T-helper 17 cell (primary cell): ENCODE measurements around the gene PRR5L. TPM values are rescaled to one million over a fixed set of nuclear protein-coding genes. Genes with fewer than 3 reads are reported as not detected.
A peak's percentile ranks its signal among the peaks of the same experiment; 100 is the strongest.

Experiments
- ATAC-seq: fragments of 150-1000 bp; cut with Tn5 transposase; 2 replicates; pipeline ENCODE4 v1.10.0; 2021; ENCODE audit warnings: mild to moderate bottlenecking, moderate library complexity
- DNase-seq, 3 donors: peaks; one replicate each; pipeline versions ENCODE4 v3.0.0 to v3.0.0-alpha.2; 2020 to 2021
- H3K9me3 ChIP-seq: one replicate; pipeline ENCODE4 v1.7.0; 2013; ENCODE audit warnings: low read length, mild to moderate bottlenecking; ENCODE audit not compliant: control insufficient read depth, poor library complexity, severe bottlenecking
- H3K27ac Mint-ChIP-seq: one replicate; pipeline ENCODE4 v1.8.0; 2022; ENCODE audit warnings: mild to moderate bottlenecking, moderate library complexity, mixed read lengths
- H3K27me3 Mint-ChIP-seq: one replicate; pipeline ENCODE4 v1.8.0; 2022; ENCODE audit warnings: mixed read lengths
- H3K36me3 Mint-ChIP-seq: one replicate; pipeline ENCODE4 v1.8.0; 2022; ENCODE audit warnings: low read depth, mixed read lengths
- H3K4me1 Mint-ChIP-seq: one replicate; pipeline ENCODE4 v1.8.0; 2022; ENCODE audit warnings: mild to moderate bottlenecking, mixed read lengths
- H3K4me3 Mint-ChIP-seq: one replicate; pipeline ENCODE4 v1.8.0; 2022; ENCODE audit warnings: mild to moderate bottlenecking, moderate library complexity, mixed read lengths
- total RNA-seq, 4 donors: library from RNA in 2 of 4; stranded (reverse) in 2 of 4; gene quantifications; one replicate each; pipeline ENCODE4 v1.2.3 and lab custom pipeline; 2022 to 2026

Gene PRR5L
- total RNA-seq, 2 donors from 2014 or later, result 9.2 to 11.1 TPM

GRCh38 chr11:36266767-36267166 is 29.3 kb upstream of the PRR5L start:
- Mint-ChIP-seq H3K27me3 (peaks cover 19% of the 10 kb centered on the region), H3K4me3 (no peak overlapping the region), H3K36me3 (peaks cover 9% of the 10 kb centered on the region), H3K4me1 (peaks cover 6% of the 10 kb centered on the region), H3K27ac (no peak overlapping the region)
- ATAC-seq, result no peak
- no peaks in the 10 kb centered on the region for H3K9me3 ChIP-seq
- no peak for DNase-seq

- ATAC-seq, result no peak
- Mint-ChIP-seq H3K27ac (no peak overlapping the region), H3K4me1 (peaks cover 6% of the 10 kb centered on the region), H3K4me3 (no peak overlapping the region), H3K27me3 (peaks cover 10% of the 10 kb centered on the region), H3K36me3 (peaks cover 6% of the 10 kb centered on the region)
- no peaks in the 10 kb centered on the region for H3K9me3 ChIP-seq
- no peak for DNase-seq
These were observed 27.6 kb upstream of the PRR5L start for GRCh38 chr11:36268337-36268985.

GRCh38 chr11:36270701-36271100 is 25.4 kb upstream of the PRR5L start:
- H3K4me3 Mint-ChIP-seq, result no peak overlapping the region
- no peaks in the 10 kb centered on the region for H3K27me3 Mint-ChIP-seq
- H3K36me3 Mint-ChIP-seq, result peaks cover 12% of the 10 kb centered on the region
- H3K27ac Mint-ChIP-seq, result no peak overlapping the region
- H3K4me1 Mint-ChIP-seq, result peaks cover 6% of the 10 kb centered on the region
- no peaks in the 10 kb centered on the region for H3K9me3 ChIP-seq
- no peak for ATAC-seq
- no peak for DNase-seq

- H3K36me3 Mint-ChIP-seq, result peaks cover 13% of the 10 kb centered on the region
- H3K4me1 Mint-ChIP-seq, result peaks cover 7% of the 10 kb centered on the region
These were observed 24.2 kb upstream of the PRR5L start for GRCh38 chr11:36271794-36272407.

GRCh38 chr11:36273110-36273509 is 23.0 kb upstream of the PRR5L start:
- H3K9me3 ChIP-seq, result no peaks in the 10 kb centered on the region
- ATAC-seq (no peak), DNase-seq (no peak)
- no peak overlapping the region for H3K27ac Mint-ChIP-seq
- peaks cover 14% of the 10 kb centered on the region for H3K36me3 Mint-ChIP-seq
- H3K4me1 Mint-ChIP-seq, result peaks cover 10% of the 10 kb centered on the region
- H3K4me3 Mint-ChIP-seq, result no peak overlapping the region
- no peaks in the 10 kb centered on the region for H3K27me3 Mint-ChIP-seq

More at GRCh38 chr11:36271794-36272407, 24.2 kb upstream of the PRR5L start:
- no peaks in the 10 kb centered on the region for H3K9me3 ChIP-seq
- ATAC-seq (no peak), DNase-seq (no peak)
- Mint-ChIP-seq H3K4me3 (no peak overlapping the region), H3K27me3 (no peaks in the 10 kb centered on the region), H3K27ac (no peak overlapping the region)

- no peaks in the 10 kb centered on the region for H3K9me3 ChIP-seq
- Mint-ChIP-seq H3K4me3 (no peak overlapping the region), H3K36me3 (peaks cover 14% of the 10 kb centered on the region), H3K4me1 (peaks cover 10% of the 10 kb centered on the region), H3K27ac (no peak overlapping the region), H3K27me3 (no peaks in the 10 kb centered on the region)
- ATAC-seq (no peak), DNase-seq (no peak)
These were observed 21.7 kb upstream of the PRR5L start for GRCh38 chr11:36274414-36274813.

GRCh38 chr11:36278531-36279282 is 17.4 kb upstream of the PRR5L start:
- no peak overlapping the region for H3K4me3 Mint-ChIP-seq
- no peak for ATAC-seq

GRCh38 chr11:36280531-36280930 is 15.6 kb upstream of the PRR5L start:
- H3K36me3 Mint-ChIP-seq, result peaks cover 4% of the 10 kb centered on the region
- ATAC-seq, result no peak

More at GRCh38 chr11:36278531-36279282, 17.4 kb upstream of the PRR5L start:
- no peak overlapping the region for H3K27ac Mint-ChIP-seq
- H3K36me3 Mint-ChIP-seq, result peaks cover 7% of the 10 kb centered on the region
- DNase-seq, result no peak
- H3K27me3 Mint-ChIP-seq, result no peaks in the 10 kb centered on the region
- peaks cover 9% of the 10 kb centered on the region for H3K4me1 Mint-ChIP-seq
- no peaks in the 10 kb centered on the region for H3K9me3 ChIP-seq

GRCh38 chr11:36281850-36282249 is 14.2 kb upstream of the PRR5L start:
- Mint-ChIP-seq H3K4me1 (peaks cover 22% of the 10 kb centered on the region), H3K4me3 (no peak overlapping the region), H3K27ac (no peak overlapping the region), H3K27me3 (no peaks in the 10 kb centered on the region), H3K36me3 (peaks cover 3% of the 10 kb centered on the region)
- H3K9me3 ChIP-seq, result no peaks in the 10 kb centered on the region
- no peak for ATAC-seq
- no peak for DNase-seq

More at GRCh38 chr11:36280531-36280930, 15.6 kb upstream of the PRR5L start:
- Mint-ChIP-seq H3K4me1 (peaks cover 17% of the 10 kb centered on the region), H3K27me3 (no peaks in the 10 kb centered on the region), H3K27ac (no peak overlapping the region), H3K4me3 (no peak overlapping the region)
- no peaks in the 10 kb centered on the region for H3K9me3 ChIP-seq
- DNase-seq, result no peak

GRCh38 chr11:36282926-36283325 is 13.2 kb upstream of the PRR5L start:
- Mint-ChIP-seq H3K36me3 (peaks cover 2% of the 10 kb centered on the region), H3K4me1 (peaks cover 22% of the 10 kb centered on the region), H3K27ac (no peak overlapping the region), H3K4me3 (no peak overlapping the region), H3K27me3 (no peaks in the 10 kb centered on the region)
- no peak for DNase-seq
- H3K9me3 ChIP-seq, result no peaks in the 10 kb centered on the region
- no peak for ATAC-seq

GRCh38 chr11:36288442-36289225 is 7.5 kb upstream of the PRR5L start:
- peaks cover 35% of the 10 kb centered on the region for H3K4me1 Mint-ChIP-seq

GRCh38 chr11:36289226-36289852 is 6.7 kb upstream of the PRR5L start, which contains the start of gene COMMD9:
Gene COMMD9 (minus strand): TSS chr11:36289424. CDS start chr11:36289412, 12 bp downstream.
- H3K27ac Mint-ChIP-seq, result peak within 1 kb of the TSS; percentile 94
- peak within 1 kb of the TSS; percentile 97 for H3K4me3 Mint-ChIP-seq
- H3K36me3 Mint-ChIP-seq, result peaks cover 4% of the 10 kb centered on the region
- no peaks in the 10 kb centered on the region for H3K9me3 ChIP-seq
- no peaks in the 10 kb centered on the region for H3K27me3 Mint-ChIP-seq
- ATAC-seq (peak; percentile 99), DNase-seq (peak; percentile 84 to 90 (median 87))
- H3K4me1 Mint-ChIP-seq, result peaks cover 33% of the 10 kb centered on the region

More at GRCh38 chr11:36288442-36289225, 7.5 kb upstream of the PRR5L start:
- ATAC-seq, result no peak
- H3K27ac Mint-ChIP-seq, result peak overlapping the region; percentile 94
- peak overlapping the region; percentile 97 for H3K4me3 Mint-ChIP-seq
- no peaks in the 10 kb centered on the region for H3K27me3 Mint-ChIP-seq
- H3K9me3 ChIP-seq, result no peaks in the 10 kb centered on the region
- H3K36me3 Mint-ChIP-seq, result peaks cover 4% of the 10 kb centered on the region
- DNase-seq, result no peak
